GM12801 (cell line): ENCODE results near the gene CDK5RAP2.

Source experiments
- CTCF ChIP-seq: IDR thresholded peaks from one replicate; pipeline ENCODE4 v1.5.1; 2011; ENCODE audit warnings: control low read depth; ENCODE audit not compliant: insufficient read length; ENCODE audit errors: extremely low read depth

CDK5RAP2 gene

GRCh38 chr9:120465685-120466407 lies 114.1 kb downstream of the CDK5RAP2 start:
- no peak for TF ChIP-seq CTCF

GRCh38 chr9:120464887-120465421 lies 115.0 kb downstream of the CDK5RAP2 start:
- TF ChIP-seq CTCF, result no peak

GRCh38 chr9:120464176-120464886 lies 115.6 kb downstream of the CDK5RAP2 start:
- no peak for TF ChIP-seq CTCF

- TF ChIP-seq CTCF, result no peak
These were observed 116.2 kb downstream of the CDK5RAP2 start for GRCh38 chr9:120463765-120464164.

GRCh38 chr9:120456218-120456617 lies 123.7 kb downstream of the CDK5RAP2 start:
- TF ChIP-seq CTCF, result no peak

- no peak for TF ChIP-seq CTCF
These were observed 125.5 kb downstream of the CDK5RAP2 start for GRCh38 chr9:120454467-120454866.

- no peak for TF ChIP-seq CTCF
These were observed 126.2 kb downstream of the CDK5RAP2 start for GRCh38 chr9:120453792-120454191.
